ENCODE data around the gene SF3B2.
A peak's percentile ranks its signal among the peaks of the same experiment; 100 is the strongest.

Gene SF3B2

GRCh38 chr11:66016793-66017177 lies 35.4 kb upstream of the SF3B2 start:
- Histone ChIP-seq H3K9me3 (ENCODE audit: control insufficient read depth, low read length) (no peaks in the 10 kb centered on the region), H2AFZ (peak overlapping the region; percentile 56), H3K4me3 (ENCODE audit: low read depth, low read length) (no peak overlapping the region), H3K4me1 (peaks cover 11% of the 10 kb centered on the region), H3K27me3 (ENCODE audit: control insufficient read depth, insufficient read depth, low read length) (no peaks in the 10 kb centered on the region), H3K36me3 (ENCODE audit: control insufficient read depth, insufficient read depth, low read length) (no peaks in the 10 kb centered on the region), H3K79me2 (no peaks in the 10 kb centered on the region), H3K27ac (peak overlapping the region; percentile 92), H3K9ac (no peak overlapping the region), H3K4me2 (ENCODE audit: low read length) (no peak overlapping the region)
- TF ChIP-seq CTCF (IDR thresholded peaks at IDR 0.05): no peak

- Histone ChIP-seq H3K4me1 (peaks cover 11% of the 10 kb centered on the region), H3K4me3 (ENCODE audit: low read depth, low read length) (no peak overlapping the region), H3K27ac (no peak overlapping the region), H3K79me2 (no peaks in the 10 kb centered on the region), H3K36me3 (ENCODE audit: control insufficient read depth, insufficient read depth, low read length) (no peaks in the 10 kb centered on the region), H3K4me2 (ENCODE audit: low read length) (no peak overlapping the region), H3K9me3 (ENCODE audit: control insufficient read depth, low read length) (no peaks in the 10 kb centered on the region), H3K27me3 (ENCODE audit: control insufficient read depth, insufficient read depth, low read length) (no peaks in the 10 kb centered on the region), H3K9ac (no peak overlapping the region), H2AFZ (no peak overlapping the region)
- TF ChIP-seq CTCF (IDR thresholded peaks at IDR 0.05): no peak
Measured at GRCh38 chr11:66017321-66017720, 34.8 kb upstream of the SF3B2 start.

GRCh38 chr11:66020212-66020611 lies 32.0 kb upstream of the SF3B2 start:
- Histone ChIP-seq H3K4me2 (ENCODE audit: low read length) (no peak overlapping the region), H3K79me2 (no peaks in the 10 kb centered on the region), H3K27ac (no peak overlapping the region), H3K36me3 (ENCODE audit: control insufficient read depth, insufficient read depth, low read length) (no peaks in the 10 kb centered on the region), H3K27me3 (ENCODE audit: control insufficient read depth, insufficient read depth, low read length) (no peaks in the 10 kb centered on the region), H3K4me3 (ENCODE audit: low read depth, low read length) (no peak overlapping the region), H3K4me1 (peaks cover 11% of the 10 kb centered on the region), H3K9ac (no peak overlapping the region), H3K9me3 (ENCODE audit: control insufficient read depth, low read length) (no peaks in the 10 kb centered on the region), H2AFZ (no peak overlapping the region)
- no peak for TF ChIP-seq CTCF (IDR thresholded peaks at IDR 0.05)

GRCh38 chr11:66020618-66021357 lies 31.4 kb upstream of the SF3B2 start:
- no peak overlapping the region for H3K9ac ChIP-seq
- H3K27me3 ChIP-seq (ENCODE audit: control insufficient read depth, insufficient read depth, low read length): no peaks in the 10 kb centered on the region
- H3K79me2 ChIP-seq: no peaks in the 10 kb centered on the region
- no peak overlapping the region for H3K4me3 ChIP-seq (ENCODE audit: low read depth, low read length)
- no peaks in the 10 kb centered on the region for H3K36me3 ChIP-seq (ENCODE audit: control insufficient read depth, insufficient read depth, low read length)
- no peak overlapping the region for H3K4me2 ChIP-seq (ENCODE audit: low read length)
- no peaks in the 10 kb centered on the region for H3K9me3 ChIP-seq (ENCODE audit: control insufficient read depth, low read length)
- no peak overlapping the region for H3K27ac ChIP-seq
- H3K4me1 ChIP-seq: peaks cover 7% of the 10 kb centered on the region
- H2AFZ ChIP-seq: no peak overlapping the region
- no peak for TF ChIP-seq CTCF (IDR thresholded peaks at IDR 0.05)
